ENCODE data around the gene FKBP8. TPM values are rescaled to one million over a fixed set of nuclear protein-coding genes. Genes with fewer than 3 reads are reported as not detected.

The FKBP8 gene
- total RNA-seq, 2 donors from 2014 or later = 192 to 345 TPM

DNA sequence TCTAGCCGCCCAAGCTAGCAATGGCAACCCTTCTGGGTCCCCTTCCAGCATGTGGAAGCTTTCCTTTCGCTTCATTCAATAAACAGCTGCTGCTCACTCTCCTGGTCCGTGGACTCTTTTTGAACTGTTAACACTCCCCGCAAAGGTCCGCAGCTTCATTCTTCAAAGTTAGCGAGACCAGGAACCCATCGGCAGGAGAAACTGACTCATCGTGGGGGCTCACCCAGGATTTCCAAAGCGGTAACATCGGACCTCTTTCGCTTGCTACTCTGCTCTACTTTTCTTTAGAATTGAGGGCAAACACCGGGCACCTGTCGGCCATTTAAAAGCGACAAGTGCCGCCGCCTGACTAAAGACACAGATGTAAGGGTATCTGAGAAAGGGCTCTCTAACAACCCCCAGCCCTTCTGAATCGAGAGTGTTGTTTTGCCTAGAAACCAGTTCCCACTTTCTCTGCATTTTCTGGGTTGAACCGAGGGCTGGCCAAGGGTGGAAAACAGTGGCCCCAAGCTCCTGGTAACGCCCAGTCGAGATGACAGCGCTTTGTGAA is 34.1 kb upstream of the FKBP8 start:
- no peak overlapping the region for H3K27ac ChIP-seq
- H3K4me1 ChIP-seq = peaks cover 0 to 13% of the 10 kb centered on the region in 2 donors
- TF ChIP-seq, protein P1, sequence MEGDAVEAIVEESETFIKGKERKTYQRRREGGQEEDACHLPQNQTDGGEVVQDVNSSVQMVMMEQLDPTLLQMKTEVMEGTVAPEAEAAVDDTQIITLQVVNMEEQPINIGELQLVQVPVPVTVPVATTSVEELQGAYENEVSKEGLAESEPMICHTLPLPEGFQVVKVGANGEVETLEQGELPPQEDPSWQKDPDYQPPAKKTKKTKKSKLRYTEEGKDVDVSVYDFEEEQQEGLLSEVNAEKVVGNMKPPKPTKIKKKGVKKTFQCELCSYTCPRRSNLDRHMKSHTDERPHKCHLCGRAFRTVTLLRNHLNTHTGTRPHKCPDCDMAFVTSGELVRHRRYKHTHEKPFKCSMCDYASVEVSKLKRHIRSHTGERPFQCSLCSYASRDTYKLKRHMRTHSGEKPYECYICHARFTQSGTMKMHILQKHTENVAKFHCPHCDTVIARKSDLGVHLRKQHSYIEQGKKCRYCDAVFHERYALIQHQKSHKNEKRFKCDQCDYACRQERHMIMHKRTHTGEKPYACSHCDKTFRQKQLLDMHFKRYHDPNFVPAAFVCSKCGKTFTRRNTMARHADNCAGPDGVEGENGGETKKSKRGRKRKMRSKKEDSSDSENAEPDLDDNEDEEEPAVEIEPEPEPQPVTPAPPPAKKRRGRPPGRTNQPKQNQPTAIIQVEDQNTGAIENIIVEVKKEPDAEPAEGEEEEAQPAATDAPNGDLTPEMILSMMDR (IDR thresholded peaks at IDR 0.05) = no peak
- H3K9me3 ChIP-seq = no peaks in the 10 kb centered on the region
- DNase-seq (ENCODE audit: low spot score) = no peak
- no peak overlapping the region for H3K4me3 ChIP-seq
- no peaks in the 10 kb centered on the region for H3K27me3 ChIP-seq
- H3K36me3 ChIP-seq = peaks cover 36% of the 10 kb centered on the region

GRCh38 chr19:18576383-18576782 is 33.0 kb upstream of the FKBP8 start:
- Histone ChIP-seq H3K27ac (no peak overlapping the region), H3K4me3 (no peak overlapping the region), H3K4me1 (peaks cover 0 to 17% of the 10 kb centered on the region in 2 donors), H3K27me3 (no peaks in the 10 kb centered on the region), H3K9me3 (no peaks in the 10 kb centered on the region), H3K36me3 (peaks cover 36% of the 10 kb centered on the region)
- TF ChIP-seq, protein P1 (IDR thresholded peaks at IDR 0.05) = no peak
- no peak for DNase-seq (ENCODE audit: low spot score)

DNA sequence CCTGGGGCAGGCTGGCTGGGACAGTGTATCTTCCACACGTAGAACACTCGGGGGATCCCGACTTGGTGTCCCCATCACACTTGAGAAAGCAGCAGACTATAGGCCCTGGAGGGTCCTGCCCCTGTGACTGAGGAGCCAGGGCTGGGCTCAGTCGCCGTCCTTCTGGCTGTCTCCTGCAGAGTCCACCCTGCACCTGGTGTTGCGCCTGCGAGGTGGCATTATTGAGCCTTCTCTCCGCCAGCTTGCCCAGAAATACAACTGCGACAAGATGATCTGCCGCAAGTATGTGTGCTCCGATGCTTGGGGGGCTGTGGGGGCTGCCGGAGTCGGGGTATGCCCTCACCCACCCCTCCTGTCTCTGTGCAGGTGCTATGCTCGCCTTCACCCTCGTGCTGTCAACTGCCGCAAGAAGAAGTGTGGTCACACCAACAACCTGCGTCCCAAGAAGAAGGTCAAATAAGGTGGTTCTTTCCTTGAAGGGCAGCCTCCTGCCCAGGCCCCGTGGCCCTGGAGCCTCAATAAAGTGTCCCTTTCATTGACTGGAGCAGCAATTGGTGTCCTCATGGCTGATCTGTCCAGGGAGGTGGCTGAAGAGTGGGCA is 31.4 kb upstream of the FKBP8 start:
- Histone ChIP-seq H3K27ac (no peak overlapping the region), H3K27me3 (no peaks in the 10 kb centered on the region), H3K9me3 (no peaks in the 10 kb centered on the region), H3K4me3 (no peak overlapping the region), H3K36me3 (peaks cover 36% of the 10 kb centered on the region), H3K4me1 (peaks cover 0 to 22% of the 10 kb centered on the region in 2 donors)
- TF ChIP-seq, protein P1 (IDR thresholded peaks at IDR 0.05) = no peak
- no peak for DNase-seq (ENCODE audit: low spot score)

- H3K9me3 ChIP-seq = no peaks in the 10 kb centered on the region
- peak within 1 kb of the TSS; percentile 83 to 98 for H3K4me3 ChIP-seq
- peak; percentile 99 for DNase-seq (ENCODE audit: low spot score)
- H3K4me1 ChIP-seq = peaks cover 0 to 22% of the 10 kb centered on the region in 2 donors
- peak within 1 kb of the TSS; percentile 91 to 97 for H3K27ac ChIP-seq
- TF ChIP-seq, protein P1 (IDR thresholded peaks at IDR 0.05) = no peak
- peaks cover 61% of the 10 kb centered on the region for H3K36me3 ChIP-seq
- H3K27me3 ChIP-seq = no peaks in the 10 kb centered on the region
Observed at GRCh38 chr19:18571564-18572344, 28.4 kb upstream of the FKBP8 start, which contains the start of gene UBA52. TSS of gene UBA52 (plus strand) at chr19:18571857. CDS start at chr19:18573301, 1,444 bp downstream.

DNA sequence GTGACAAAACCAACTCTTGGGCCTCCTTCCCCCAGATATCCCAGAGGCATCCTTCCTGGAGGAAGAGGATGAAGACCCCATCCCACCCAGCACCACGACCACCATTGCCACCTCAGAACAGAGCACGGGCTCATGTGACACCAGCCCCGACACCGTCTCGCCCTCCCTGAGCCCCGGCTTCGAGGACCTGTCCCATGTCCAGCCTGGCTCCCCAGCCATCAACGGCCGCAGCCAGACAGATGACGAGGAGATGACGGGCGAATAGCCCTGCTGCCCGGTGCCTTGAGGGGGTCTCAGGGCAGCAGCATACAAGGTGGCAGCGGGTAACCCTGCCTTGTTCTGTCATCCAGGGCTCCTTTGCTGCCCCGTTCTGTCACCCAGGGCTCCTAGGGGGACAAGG is 25.0 kb upstream of the FKBP8 start:
- Histone ChIP-seq H3K4me1 (peaks cover 0 to 18% of the 10 kb centered on the region in 2 donors), H3K27ac (no peak overlapping the region), H3K36me3 (peaks cover 63% of the 10 kb centered on the region)

More for the DNA sequence above, 25.0 kb upstream of the FKBP8 start:
- Histone ChIP-seq H3K27me3 (no peaks in the 10 kb centered on the region), H3K4me3 (no peak overlapping the region), H3K9me3 (no peaks in the 10 kb centered on the region)
- DNase-seq (ENCODE audit: low spot score) = no peak
- TF ChIP-seq, protein P1 (IDR thresholded peaks at IDR 0.05) = no peak

Measured in right atrium auricular region (tissue), 2 donors.